ENCODE results near the gene GID8.

Gene GID8

GRCh38 chr20:62897666-62898065 is 40.3 kb upstream of the GID8 start:
- ChIA-PET CTCF (interaction anchor here (0.5 to 5.7 kb wide), 9 partner anchors 9 to 200 kb away, joined by 3 to 33 read pairs (median 4); no protein-coding TSS in a partner anchor), POLR2A (ENCODE audit: low non-redundant PET) (no interaction called here)
- no peak for DNase-seq (ENCODE audit: low spot score)
- H3K27ac ChIP-seq, result no peak overlapping the region
- TF ChIP-seq, protein P1, sequence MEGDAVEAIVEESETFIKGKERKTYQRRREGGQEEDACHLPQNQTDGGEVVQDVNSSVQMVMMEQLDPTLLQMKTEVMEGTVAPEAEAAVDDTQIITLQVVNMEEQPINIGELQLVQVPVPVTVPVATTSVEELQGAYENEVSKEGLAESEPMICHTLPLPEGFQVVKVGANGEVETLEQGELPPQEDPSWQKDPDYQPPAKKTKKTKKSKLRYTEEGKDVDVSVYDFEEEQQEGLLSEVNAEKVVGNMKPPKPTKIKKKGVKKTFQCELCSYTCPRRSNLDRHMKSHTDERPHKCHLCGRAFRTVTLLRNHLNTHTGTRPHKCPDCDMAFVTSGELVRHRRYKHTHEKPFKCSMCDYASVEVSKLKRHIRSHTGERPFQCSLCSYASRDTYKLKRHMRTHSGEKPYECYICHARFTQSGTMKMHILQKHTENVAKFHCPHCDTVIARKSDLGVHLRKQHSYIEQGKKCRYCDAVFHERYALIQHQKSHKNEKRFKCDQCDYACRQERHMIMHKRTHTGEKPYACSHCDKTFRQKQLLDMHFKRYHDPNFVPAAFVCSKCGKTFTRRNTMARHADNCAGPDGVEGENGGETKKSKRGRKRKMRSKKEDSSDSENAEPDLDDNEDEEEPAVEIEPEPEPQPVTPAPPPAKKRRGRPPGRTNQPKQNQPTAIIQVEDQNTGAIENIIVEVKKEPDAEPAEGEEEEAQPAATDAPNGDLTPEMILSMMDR (conservative IDR thresholded peaks at IDR 0.05; ENCODE audit: low read depth), result no peak

DNA sequence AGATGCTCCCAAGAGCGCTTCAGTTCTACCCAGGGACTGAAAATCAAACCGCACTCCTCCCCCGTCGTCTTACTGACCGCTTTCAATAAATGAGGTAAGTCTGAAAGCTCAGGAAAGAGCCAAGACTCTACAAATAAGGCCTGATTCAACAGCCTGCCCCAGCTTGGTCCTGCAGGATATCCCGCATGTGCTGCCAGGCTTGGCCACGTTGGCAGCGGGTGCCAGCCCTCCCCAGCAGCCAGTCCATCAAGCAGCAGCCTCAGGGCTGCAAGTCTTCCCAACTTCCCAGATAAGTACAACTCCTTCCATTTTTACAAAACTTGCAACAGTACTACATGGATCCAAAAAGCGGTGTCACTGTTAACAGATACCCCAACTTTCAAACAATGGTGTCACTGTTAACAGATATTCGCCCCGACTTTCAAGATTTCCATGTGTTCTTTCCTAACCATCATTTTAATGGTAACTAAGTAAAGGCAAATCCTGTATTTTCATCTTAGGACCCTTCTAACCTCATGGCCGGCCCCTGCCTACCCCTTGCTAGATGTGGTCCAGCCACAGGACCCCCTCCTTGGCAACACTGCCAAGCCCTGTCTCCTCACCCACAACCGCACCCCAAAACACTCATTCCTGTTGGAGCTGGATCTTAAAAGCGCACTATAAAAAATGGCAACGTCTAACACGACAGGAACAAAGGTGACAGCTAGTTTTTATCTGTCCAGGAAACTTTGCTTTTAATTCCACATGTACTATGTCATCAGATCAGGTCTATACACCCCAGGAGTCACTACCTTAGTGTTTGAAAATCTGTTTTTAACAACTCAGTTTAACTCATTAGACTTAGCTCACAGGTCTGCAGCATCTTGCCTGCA is 39.6 kb upstream of the GID8 start:
- ChIA-PET CTCF (interaction anchor here (0.5 to 5.7 kb wide), 16 partner anchors 10 to 656 kb away, joined by 3 to 33 read pairs (median 6); no protein-coding TSS in a partner anchor), POLR2A (ENCODE audit: low non-redundant PET) (no interaction called here)
- H3K27ac ChIP-seq, result no peak overlapping the region
- no peak for DNase-seq (ENCODE audit: low spot score)
- TF ChIP-seq, protein P1 (conservative IDR thresholded peaks at IDR 0.05; ENCODE audit: low read depth), result no peak

- CTCF ChIA-PET, result interaction anchor here (0.6 to 5.7 kb wide), 25 partner anchors 8 to 657 kb away, joined by 3 to 33 read pairs (median 5); no protein-coding TSS in a partner anchor
- no peak overlapping the region; the same call in 1 of the 2 replicates for H3K27ac ChIP-seq
- DNase-seq (ENCODE audit: low spot score), result no peak
- POLR2A ChIA-PET (ENCODE audit: low non-redundant PET), result no interaction called here
- TF ChIP-seq, protein P1 (conservative IDR thresholded peaks at IDR 0.05; ENCODE audit: low read depth), result no peak
Measured at GRCh38 chr20:62898970-62899632, 38.8 kb upstream of the GID8 start.

DNA sequence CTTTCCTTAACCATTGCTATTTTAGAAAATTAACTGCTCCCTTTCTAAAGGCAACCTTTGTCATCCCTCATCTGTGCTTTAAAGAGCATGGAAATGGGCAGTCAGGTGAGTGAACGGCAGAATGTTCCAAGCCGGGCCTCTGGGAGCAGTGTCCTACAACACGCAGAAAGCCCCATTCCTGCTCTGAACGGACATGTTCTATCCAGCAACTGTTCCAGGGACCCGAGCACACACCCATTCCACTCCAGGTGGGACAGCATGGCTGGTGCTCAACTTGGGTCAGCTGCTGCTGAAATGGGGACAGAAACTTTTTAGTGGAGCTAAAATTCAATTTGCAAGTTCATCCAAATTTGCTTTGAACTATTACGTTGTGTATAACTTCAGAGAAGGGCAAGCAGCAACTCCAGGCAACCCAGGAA is 38.3 kb upstream of the GID8 start:
- ChIA-PET POLR2A (ENCODE audit: low non-redundant PET) (no interaction called here), CTCF (interaction anchor here (0.6 to 5.7 kb wide), 31 partner anchors 8 to 774 kb away, joined by 3 to 33 read pairs (median 5); partner anchors contain the start of gene ARFGAP1)
- peak overlapping the region; percentile 78 for H3K27ac ChIP-seq
- DNase-seq (ENCODE audit: low spot score), result peak; percentile 76
- TF ChIP-seq, protein P1 (conservative IDR thresholded peaks at IDR 0.05; ENCODE audit: low read depth), result no peak

DNA sequence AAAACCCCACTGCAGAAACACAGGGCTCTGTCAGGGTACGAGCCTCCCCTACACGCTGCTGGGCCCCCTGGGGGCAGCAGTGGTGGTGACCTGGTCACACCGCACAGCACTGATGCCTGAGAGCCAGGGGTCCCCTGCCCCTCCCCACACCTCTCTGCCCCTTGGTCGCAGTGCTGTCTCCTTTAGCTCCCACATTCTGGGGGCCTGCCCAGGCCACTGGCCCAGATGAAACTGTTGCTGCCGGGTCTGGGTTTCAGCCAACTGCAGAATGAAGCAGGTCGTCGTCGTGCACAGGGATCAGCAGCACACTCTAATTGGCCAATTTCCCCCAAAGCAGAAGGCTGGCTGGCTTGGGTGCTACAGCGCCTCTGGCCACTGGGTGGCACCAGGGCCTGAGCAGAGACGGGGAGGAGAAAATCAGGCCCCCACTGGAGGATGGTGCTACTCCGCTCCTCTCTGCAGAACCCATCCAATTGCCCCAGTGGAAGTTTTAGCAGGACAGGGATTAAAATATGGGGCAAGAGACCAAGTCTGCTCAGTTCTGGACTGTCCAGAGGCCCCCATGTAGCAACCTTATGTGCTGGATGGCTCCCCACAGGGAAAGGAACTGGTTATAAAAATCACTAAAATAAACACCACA is 37.8 kb upstream of the GID8 start:
- H3K27ac ChIP-seq, result peak overlapping the region; percentile 78
- peak; percentile 97 for DNase-seq (ENCODE audit: low spot score)
- POLR2A ChIA-PET (ENCODE audit: low non-redundant PET), result no interaction called here
- TF ChIP-seq, protein P1 (conservative IDR thresholded peaks at IDR 0.05; ENCODE audit: low read depth), result peak; percentile 98
- CTCF ChIA-PET, result interaction anchor here (0.5 to 5.7 kb wide), 30 partner anchors 9 to 773 kb away, joined by 3 to 33 read pairs (median 6); partner anchors contain the start of gene ARFGAP1

All from RWPE1 (cell line).